Fibroblast of lung (primary cell): ENCODE results near the gene DCDC2B. TPM values are rescaled to one million over a fixed set of nuclear protein-coding genes. Genes with fewer than 3 reads are reported as not detected.

Experiments
- DNase-seq, 2 donors: peaks; one replicate each; pipeline versions ENCODE4 v3.0.0 to v3.0.0-alpha.2; 2010; ENCODE audit warnings: low read depth in 2 of 2
- H2AFZ ChIP-seq: 2 replicates; pipeline ENCODE4 v1.5.1; 2012; ENCODE audit warnings: low read length, control low read depth, inconsistent platforms
- H3K27ac ChIP-seq: 2 replicates; pipeline ENCODE4 v1.5.1; 2011; ENCODE audit warnings: low read length, control low read depth; ENCODE audit not compliant: insufficient read depth
- H3K27me3 ChIP-seq: 2 replicates; pipeline ENCODE4 v1.5.1; 2011; ENCODE audit warnings: mild to moderate bottlenecking, low read length; ENCODE audit not compliant: control insufficient read depth, insufficient read depth
- H3K36me3 ChIP-seq: 2 replicates; pipeline ENCODE4 v1.5.1; 2011; ENCODE audit warnings: low read length; ENCODE audit not compliant: control insufficient read depth, insufficient read depth
- H3K4me1 ChIP-seq: 2 replicates; pipeline ENCODE4 v1.5.1; 2011; ENCODE audit warnings: low read length; ENCODE audit not compliant: control insufficient read depth, insufficient read depth; ENCODE audit errors: extremely low read depth
- H3K4me2 ChIP-seq: 2 replicates; pipeline ENCODE4 v1.5.1; 2011; ENCODE audit warnings: low read length, control low read depth; ENCODE audit not compliant: insufficient read depth; ENCODE audit errors: extremely low read depth
- H3K4me3 ChIP-seq, 4 experiments: fragments of 200-600 bp in 1 of 4; sonication (generic) in 1 of 4; replicated peaks in 1 of 4; 2 replicates each; pipeline ENCODE4 v1.5.1; 2011 to 2016; ENCODE audit warnings: low read length in 4 of 4, low read depth in 3 of 4, mild to moderate bottlenecking in 3 of 4, control low read depth in 2 of 4, inconsistent platforms in 1 of 4, mixed read lengths in 1 of 4; ENCODE audit not compliant: insufficient read depth in 1 of 4; ENCODE audit errors: control extremely low read depth in 1 of 4
- H3K79me2 ChIP-seq: 2 replicates; pipeline ENCODE4 v1.5.1; 2012; ENCODE audit warnings: mild to moderate bottlenecking, low read length, inconsistent platforms; ENCODE audit not compliant: control insufficient read depth, insufficient read depth
- H3K9ac ChIP-seq: 2 replicates; pipeline ENCODE4 v1.5.1; 2011; ENCODE audit warnings: mild to moderate bottlenecking, low read length, control low read depth; ENCODE audit not compliant: insufficient read depth
- H3K9me3 ChIP-seq: 2 replicates; pipeline ENCODE4 v1.5.1; 2012; ENCODE audit warnings: low read depth, low read length; ENCODE audit not compliant: control insufficient read depth, insufficient read depth
- H4K20me1 ChIP-seq: 2 replicates; pipeline ENCODE4 v1.5.1; 2011; ENCODE audit warnings: low read length; ENCODE audit not compliant: control insufficient read depth, insufficient read depth; ENCODE audit errors: extremely low read depth
- CTCF ChIP-seq, 2 donors: IDR thresholded peaks in 1 of 2; conservative IDR thresholded peaks in 1 of 2; 1 replicate in 1 of 2; 2 replicates in 1 of 2; pipeline ENCODE4 v1.5.1; 2011 to 2012; ENCODE audit warnings: low read length in 2 of 2, control low read depth in 1 of 2, inconsistent platforms in 1 of 2, low read depth in 1 of 2, mild to moderate bottlenecking in 1 of 2
- EZH2 ChIP-seq: IDR thresholded peaks from 2 replicates; pipeline ENCODE4 v1.5.1; 2012; ENCODE audit warnings: low read length, control low read depth, mild to moderate bottlenecking; ENCODE audit errors: missing control alignments
- polyA plus RNA-seq, 2 donors: library from polyadenylated mRNA; depleted of rRNA in 1 of 2; stranded (reverse) in 1 of 2; unstranded in 1 of 2; fragments of >200 nt; gene quantifications; 2 replicates each; pipeline ENCODE4 v1.2.1, GENCODE V29; 2011 to 2012; ENCODE audit warnings: missing spikeins in 1 of 2
- total RNA-seq: library from RNA; depleted of rRNA; stranded (reverse); fragments of >200 nt; gene quantifications from 2 replicates; pipeline ENCODE4 v1.2.1, GENCODE V29; 2014

The DCDC2B gene
- total and polyA plus RNA-seq, 2 donors (not counting 1 experiment from before 2014, with no cell fraction given) = not detected

- Histone ChIP-seq H3K79me2 (peaks cover 33% of the 10 kb centered on the region), H3K27ac (peak overlapping the region; percentile 100), H3K36me3 (peaks cover 20% of the 10 kb centered on the region), H3K4me2 (peak overlapping the region; percentile 63), H3K9ac (no peak overlapping the region), H4K20me1 (no peaks in the 10 kb centered on the region), H3K9me3 (no peaks in the 10 kb centered on the region), H2AFZ (no peak overlapping the region), H3K4me3 (peak overlapping the region in 2 of 4 experiments; percentile 11 to 16), H3K4me1 (peaks cover 20% of the 10 kb centered on the region), H3K27me3 (no peaks in the 10 kb centered on the region)
- TF ChIP-seq EZH2 (no peak), CTCF (conservative IDR thresholded peaks at IDR 0.05 in 1 of 2, IDR thresholded peaks at IDR 0.05 in 1 of 2; ENCODE audit: low read depth in 1 of 2, low read length in 2 of 2) (no peak)
- DNase-seq = no peak
These were observed 14.8 kb downstream of the DCDC2B start for GRCh38 chr1:32223683-32224082.

DNA sequence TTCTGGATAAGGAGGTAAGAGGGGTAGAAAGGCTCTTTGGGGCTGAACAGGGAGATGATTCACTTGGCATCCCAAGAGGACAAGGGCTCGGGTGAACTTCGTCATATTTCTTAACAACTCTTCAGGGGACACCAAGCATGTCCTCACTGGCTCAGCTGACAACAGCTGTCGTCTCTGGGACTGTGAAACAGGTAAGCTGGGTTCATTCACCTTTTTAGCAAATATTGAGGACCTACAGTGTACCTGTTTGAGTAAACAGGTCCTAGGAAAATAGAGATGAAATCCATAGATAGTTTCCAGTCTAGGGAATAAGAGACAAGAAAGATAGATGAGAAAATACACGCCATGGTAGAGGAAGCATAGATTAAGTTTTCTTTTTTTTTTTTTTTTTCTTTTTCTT, 15.4 kb downstream of the DCDC2B start:
- no peak overlapping the region for H2AFZ ChIP-seq
- peak overlapping the region; percentile 100 for H3K27ac ChIP-seq
- no peaks in the 10 kb centered on the region for H3K9me3 ChIP-seq
- peaks cover 24% of the 10 kb centered on the region for H3K36me3 ChIP-seq
- H3K4me3 ChIP-seq = no peak overlapping the region
- H3K4me2 ChIP-seq = no peak overlapping the region
- peaks cover 33% of the 10 kb centered on the region for H3K79me2 ChIP-seq
- H3K9ac ChIP-seq = no peak overlapping the region
- TF ChIP-seq EZH2 (no peak), CTCF (conservative IDR thresholded peaks at IDR 0.05 in 1 of 2, IDR thresholded peaks at IDR 0.05 in 1 of 2; ENCODE audit: low read depth in 1 of 2, low read length in 2 of 2) (no peak)
- H4K20me1 ChIP-seq = no peaks in the 10 kb centered on the region
- no peaks in the 10 kb centered on the region for H3K27me3 ChIP-seq
- no peak for DNase-seq
- H3K4me1 ChIP-seq = peaks cover 20% of the 10 kb centered on the region

DNA sequence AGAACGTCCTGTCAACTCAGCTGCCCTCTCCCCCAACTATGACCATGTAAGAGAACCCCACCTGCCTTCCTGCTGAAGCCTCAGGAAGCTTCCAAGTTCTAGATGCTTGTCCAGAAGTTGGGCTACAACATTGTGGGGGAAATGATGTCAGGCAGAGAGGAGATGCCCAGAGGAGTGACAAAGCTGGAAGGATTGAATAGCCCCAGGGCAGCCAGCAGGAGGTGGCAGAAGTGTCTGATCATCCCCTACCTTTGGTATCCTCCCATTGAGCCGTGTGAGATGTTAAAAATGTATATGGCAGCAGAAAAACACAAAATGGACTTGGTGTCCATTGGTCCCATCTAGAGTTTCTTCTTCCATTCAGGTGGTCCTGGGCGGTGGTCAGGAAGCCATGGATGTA, 19.9 kb downstream of the DCDC2B start:
- H3K79me2 ChIP-seq = peaks cover 8% of the 10 kb centered on the region
- no peak overlapping the region for H2AFZ ChIP-seq
- H3K9me3 ChIP-seq = no peaks in the 10 kb centered on the region
- peaks cover 30% of the 10 kb centered on the region for H3K36me3 ChIP-seq
- H3K4me2 ChIP-seq = no peak overlapping the region
- no peak overlapping the region for H3K4me3 ChIP-seq
- H4K20me1 ChIP-seq = no peaks in the 10 kb centered on the region
- TF ChIP-seq EZH2 = no peak
- TF ChIP-seq CTCF (conservative IDR thresholded peaks at IDR 0.05 in 1 of 2, IDR thresholded peaks at IDR 0.05 in 1 of 2; ENCODE audit: low read depth in 1 of 2, low read length in 2 of 2) = no peak
- H3K9ac ChIP-seq = no peak overlapping the region
- DNase-seq = no peak
- no peaks in the 10 kb centered on the region for H3K27me3 ChIP-seq
- H3K4me1 ChIP-seq = no peaks in the 10 kb centered on the region
- no peak overlapping the region for H3K27ac ChIP-seq
